M059J (cell line): ENCODE data around the gene TMEM145. TPM values are rescaled to one million over a fixed set of nuclear protein-coding genes. Genes with fewer than 3 reads are reported as not detected.
"Not testable (repeated sequence)": the region's sequence is repeated elsewhere in the genome, so short reads cannot be mapped to it uniquely, and the experiment has no call there.

Source experiments
- DNase-seq: peaks from one replicate; pipeline ENCODE4 v3.0.0-alpha.2; 2012; ENCODE audit warnings: low read depth
- total RNA-seq: library from RNA; depleted of rRNA; stranded (reverse); fragments of >200 nt; shearing (Covaris generic); gene quantifications from 2 replicates; pipeline ENCODE4 v1.2.3, GENCODE V29; 2014; rRNA removed

TMEM145 gene
- not detected in 2 replicates for total RNA-seq

- peak; percentile 48 for DNase-seq
Measured at GRCh38 chr19:42313096-42313839, at the start of gene TMEM145. TSS of gene TMEM145 (plus strand) at chr19:42313309. CDS start at chr19:42313377, 68 bp downstream.

DNA sequence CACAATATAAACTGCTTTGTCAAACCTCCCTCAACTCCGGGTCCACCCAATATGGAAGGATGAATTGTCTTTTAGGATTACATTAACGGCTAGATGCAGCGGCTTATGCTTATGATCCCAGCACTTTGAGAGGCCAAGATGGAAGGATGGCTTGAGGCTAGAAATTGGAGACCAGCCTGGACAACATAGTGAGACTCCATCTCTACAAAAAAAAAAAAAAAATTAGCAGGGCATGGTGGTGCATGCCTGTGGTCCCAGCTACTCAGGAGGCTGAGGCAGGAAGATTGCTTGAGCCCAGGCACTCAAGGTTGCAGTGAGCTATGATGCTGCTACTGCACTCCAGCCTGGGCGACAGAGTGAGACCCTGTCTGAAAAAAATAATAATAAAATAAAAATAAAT, 47.0 kb upstream of the TMEM145 start:
- not testable (repeated sequence) for DNase-seq

DNA sequence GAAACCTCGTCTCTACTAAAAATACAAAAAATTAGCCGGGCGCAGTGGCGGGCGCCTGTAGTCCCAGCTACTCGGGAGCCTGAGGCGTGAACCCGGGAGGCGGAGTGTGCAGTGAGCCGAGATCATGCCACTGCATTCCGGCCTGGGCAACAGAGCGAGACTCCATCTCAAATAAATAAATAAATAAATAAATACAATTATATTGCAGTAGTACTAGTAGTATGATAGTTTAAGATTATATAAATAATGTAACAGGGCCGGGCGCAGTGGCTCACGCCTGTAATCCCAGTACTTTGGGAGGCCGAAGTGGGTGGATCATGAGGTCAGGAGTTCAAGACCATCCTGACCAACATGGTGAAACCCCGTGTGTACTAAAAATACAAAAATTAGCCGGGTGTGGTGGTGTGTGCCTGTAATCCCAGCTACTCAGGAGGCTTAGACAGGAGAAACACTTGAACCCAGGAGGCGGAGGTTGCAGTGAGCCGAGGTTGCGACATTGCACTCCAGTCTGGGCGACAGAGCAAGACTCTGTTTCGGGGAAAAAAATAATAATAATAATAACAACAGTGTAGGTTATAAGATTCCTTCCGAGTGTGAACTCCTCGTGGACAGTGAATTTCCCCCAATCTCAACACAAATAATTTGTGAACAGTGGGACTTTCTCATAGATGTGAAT, 46.0 kb upstream of the TMEM145 start:
- DNase-seq = not testable (repeated sequence)

GRCh38 chr19:42267644-42268141, 45.4 kb upstream of the TMEM145 start:
- no peak for DNase-seq

- peak; percentile 99 for DNase-seq
Measured at GRCh38 chr19:42268142-42268703, 44.9 kb upstream of the TMEM145 start.

GRCh38 chr19:42268704-42269477, 44.2 kb upstream of the TMEM145 start, which contains the start of gene CIC:
TSS of gene CIC (plus strand) at chr19:42269252. CDS start at chr19:42271784, 2,532 bp downstream.
- peak; percentile 100 for DNase-seq

GRCh38 chr19:42269478-42270345, 43.4 kb upstream of the TMEM145 start:
- no peak for DNase-seq

- DNase-seq = peak; percentile 83
Measured at GRCh38 chr19:42270346-42271044, 42.6 kb upstream of the TMEM145 start.

DNA sequence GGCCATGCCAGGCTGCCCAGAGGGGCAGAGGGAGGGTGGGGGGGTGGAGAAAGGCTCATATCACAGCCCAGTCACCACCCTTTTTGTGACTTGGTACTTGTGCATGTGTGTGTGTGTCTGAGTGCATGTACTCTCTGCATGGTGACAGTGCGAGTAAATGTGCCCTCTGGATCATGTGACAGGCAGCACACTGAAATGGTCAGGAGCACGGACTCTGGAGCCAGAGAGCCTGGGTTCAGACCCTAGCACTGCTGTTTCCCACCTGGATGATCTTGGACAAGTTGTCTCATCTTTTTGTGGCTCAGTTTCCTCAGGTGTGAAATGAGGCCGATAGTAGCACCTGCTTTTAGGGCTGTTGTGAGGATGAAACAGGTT, 42.1 kb upstream of the TMEM145 start:
- DNase-seq = no peak

- DNase-seq = no peak
Measured at GRCh38 chr19:42271861-42272534, 41.1 kb upstream of the TMEM145 start.

- no peak for DNase-seq
Measured at GRCh38 chr19:42272535-42272897, 40.6 kb upstream of the TMEM145 start.

DNA sequence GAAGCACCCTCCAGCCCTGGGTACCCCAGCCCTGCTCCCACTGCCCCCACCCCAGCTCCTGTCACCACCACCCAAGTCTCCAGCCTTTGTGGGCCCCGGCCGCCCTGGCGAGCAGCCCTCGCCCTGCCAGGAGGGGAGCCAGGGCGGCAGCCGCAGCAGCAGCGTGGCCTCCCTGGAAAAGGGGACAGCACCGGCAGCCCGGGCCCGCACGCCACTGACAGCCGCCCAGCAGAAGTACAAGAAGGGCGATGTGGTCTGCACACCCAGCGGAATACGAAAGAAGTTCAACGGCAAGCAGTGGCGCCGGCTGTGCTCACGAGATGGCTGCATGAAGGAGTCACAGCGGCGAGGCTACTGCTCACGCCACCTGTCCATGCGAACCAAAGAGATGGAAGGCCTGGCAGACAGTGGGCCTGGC, 40.1 kb upstream of the TMEM145 start:
- no peak for DNase-seq

GRCh38 chr19:42273407-42274064, 39.6 kb upstream of the TMEM145 start:
- no peak for DNase-seq

DNA sequence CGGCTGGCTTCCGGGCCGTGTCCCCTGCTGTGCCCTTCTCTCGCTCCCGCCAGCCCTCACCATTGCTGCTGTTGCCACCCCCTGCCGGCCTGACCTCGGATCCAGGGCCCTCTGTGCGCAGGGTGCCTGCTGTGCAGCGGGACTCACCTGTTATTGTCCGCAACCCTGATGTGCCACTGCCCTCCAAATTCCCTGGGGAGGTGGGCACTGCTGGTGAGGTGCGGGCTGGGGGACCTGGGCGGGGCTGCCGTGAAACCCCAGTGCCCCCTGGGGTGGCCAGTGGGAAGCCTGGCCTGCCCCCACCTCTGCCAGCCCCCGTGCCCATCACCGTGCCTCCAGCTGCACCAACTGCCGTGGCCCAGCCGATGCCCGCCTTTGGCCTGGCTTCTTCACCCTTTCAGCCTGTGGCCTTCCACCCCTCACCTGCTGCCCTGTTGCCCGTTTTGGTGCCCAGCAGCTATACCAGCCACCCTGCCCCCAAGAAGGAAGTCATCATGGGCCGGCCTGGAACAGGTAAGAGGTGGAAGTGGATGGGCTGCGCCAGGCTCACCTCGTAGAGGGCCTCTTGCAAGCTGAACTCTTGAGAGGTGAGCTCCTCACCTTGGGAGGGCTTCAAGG, 38.9 kb upstream of the TMEM145 start:
- no peak for DNase-seq

- no peak for DNase-seq
Measured at GRCh38 chr19:42275103-42275502, 38.0 kb upstream of the TMEM145 start.

DNA sequence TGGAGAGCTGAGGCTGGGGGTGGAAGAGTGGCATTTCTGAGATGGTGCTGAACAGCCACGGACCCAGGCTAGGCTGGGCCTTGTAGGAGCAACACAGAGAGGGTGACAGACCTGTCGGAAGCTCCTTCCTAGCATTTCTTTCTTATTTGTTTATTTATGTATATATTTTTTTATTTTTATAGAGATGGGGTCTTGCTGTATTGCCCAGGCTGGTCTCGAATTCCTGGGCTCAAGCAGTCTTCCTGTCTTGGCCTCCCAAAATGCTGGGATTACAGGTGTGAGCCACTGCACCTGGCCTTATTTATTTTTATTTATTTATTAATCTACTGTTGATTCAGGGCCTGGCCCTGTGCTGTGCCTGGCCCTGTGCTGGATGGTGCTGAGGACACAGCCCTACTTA, 37.6 kb upstream of the TMEM145 start:
- no peak for DNase-seq

- no peak for DNase-seq
Measured at GRCh38 chr19:42276284-42276683, 36.8 kb upstream of the TMEM145 start.

DNA sequence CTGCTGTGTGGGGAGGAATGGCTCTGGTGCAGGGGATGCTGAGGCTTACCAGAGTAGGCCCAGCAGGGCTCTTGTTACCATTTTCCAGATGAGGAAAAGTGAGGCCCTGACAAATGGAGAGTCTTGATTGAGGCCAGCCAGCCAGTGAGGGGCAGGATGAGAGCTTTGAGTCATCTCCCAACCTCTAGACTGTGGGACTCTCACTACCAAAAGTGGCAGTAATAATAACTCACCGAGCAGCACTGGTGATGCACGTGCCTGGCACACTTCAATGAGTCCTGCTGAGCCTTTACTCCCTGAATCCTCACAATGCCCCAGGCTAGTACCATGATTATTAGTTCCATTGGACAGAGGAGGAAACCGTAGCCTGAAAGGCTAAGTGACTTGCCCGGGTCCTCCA, 36.3 kb upstream of the TMEM145 start:
- DNase-seq = peak; percentile 71
